ENCODE results near the gene KRT85.

KRT85 gene

GRCh38 chr12:52363111-52363679 is 4.1 kb downstream of the KRT85 start:
- Histone ChIP-seq H3K9me3 (ENCODE audit: insufficient read depth, low read depth, low read length) (peaks cover 2% of the 10 kb centered on the region), H3K36me3 (ENCODE audit: control insufficient read depth in 1 of 2, insufficient read depth in 2 of 2, low read length in 2 of 2) (no peaks in the 10 kb centered on the region), H3K4me3 (ENCODE audit: low read depth, low read length) (no peak overlapping the region), H4K91ac (ENCODE audit: low read depth, low read length) (no peak overlapping the region), H4K8ac (ENCODE audit: low read depth, low read length) (no peak overlapping the region), H3K18ac (ENCODE audit: low read length) (no peak overlapping the region), H2AK5ac (ENCODE audit: low read length) (no peak overlapping the region), H3K23ac (ENCODE audit: low read length) (no peak overlapping the region), H3K4ac (ENCODE audit: low read depth, low read length) (no peak overlapping the region), H3K4me2 (ENCODE audit: low read length) (no peak overlapping the region), H2BK12ac (ENCODE audit: low read length) (no peak overlapping the region), H3K4me1 (ENCODE audit: control insufficient read depth in 1 of 2, insufficient read depth in 2 of 2, low read length in 2 of 2) (no peaks in the 10 kb centered on the region), H3K14ac (ENCODE audit: low read length) (no peak overlapping the region), H4K12ac (ENCODE audit: low read depth, low read length) (no peak overlapping the region), H2BK120ac (ENCODE audit: insufficient read depth, low read length, poor library complexity) (no peak overlapping the region), H3K27ac (ENCODE audit: low read depth, low read length) (no peak overlapping the region), H3K27me3 (ENCODE audit: insufficient read depth, low read length) (no peaks in the 10 kb centered on the region), H3K79me1 (ENCODE audit: low read length) (no peaks in the 10 kb centered on the region), H3K79me2 (ENCODE audit: control insufficient read depth, insufficient read depth, low read length, poor library complexity) (no peaks in the 10 kb centered on the region), H2AFZ (ENCODE audit: insufficient read depth, low read length, poor library complexity) (no peak overlapping the region), H3K9ac (ENCODE audit: low read length) (no peak overlapping the region), H2BK5ac (ENCODE audit: low read depth, low read length, poor library complexity) (no peak overlapping the region)
- no CpG with 5 or more reads among the region's 12 CpGs for WGBS (ENCODE audit: extremely low coverage, insufficient coverage, insufficient read length)
- no peak for DNase-seq

- Histone ChIP-seq H3K23ac (ENCODE audit: low read length) (no peak overlapping the region), H3K9me3 (ENCODE audit: insufficient read depth, low read depth, low read length) (peaks cover 2% of the 10 kb centered on the region), H3K27me3 (ENCODE audit: insufficient read depth, low read length) (no peaks in the 10 kb centered on the region), H2BK120ac (ENCODE audit: insufficient read depth, low read length, poor library complexity) (no peak overlapping the region), H2BK5ac (ENCODE audit: low read depth, low read length, poor library complexity) (no peak overlapping the region), H3K27ac (ENCODE audit: low read depth, low read length) (no peak overlapping the region), H4K91ac (ENCODE audit: low read depth, low read length) (no peak overlapping the region), H3K18ac (ENCODE audit: low read length) (no peak overlapping the region), H2AK5ac (ENCODE audit: low read length) (no peak overlapping the region), H4K8ac (ENCODE audit: low read depth, low read length) (no peak overlapping the region), H3K4ac (ENCODE audit: low read depth, low read length) (no peak overlapping the region), H3K79me1 (ENCODE audit: low read length) (no peaks in the 10 kb centered on the region), H3K79me2 (ENCODE audit: control insufficient read depth, insufficient read depth, low read length, poor library complexity) (no peaks in the 10 kb centered on the region), H3K4me1 (ENCODE audit: control insufficient read depth in 1 of 2, insufficient read depth in 2 of 2, low read length in 2 of 2) (no peaks in the 10 kb centered on the region), H3K9ac (ENCODE audit: low read length) (no peak overlapping the region), H3K36me3 (ENCODE audit: control insufficient read depth in 1 of 2, insufficient read depth in 2 of 2, low read length in 2 of 2) (no peaks in the 10 kb centered on the region), H3K4me2 (ENCODE audit: low read length) (no peak overlapping the region), H2BK12ac (ENCODE audit: low read length) (no peak overlapping the region), H4K12ac (ENCODE audit: low read depth, low read length) (no peak overlapping the region), H3K4me3 (ENCODE audit: low read depth, low read length) (peak overlapping the region; percentile 53), H2AFZ (ENCODE audit: insufficient read depth, low read length, poor library complexity) (no peak overlapping the region), H3K14ac (ENCODE audit: low read length) (no peak overlapping the region)
- no CpG with 5 or more reads among the region's 11 CpGs for WGBS (ENCODE audit: extremely low coverage, insufficient coverage, insufficient read length)
- DNase-seq: no peak
These were observed 5.1 kb downstream of the KRT85 start for GRCh38 chr12:52362118-52362726.

- Histone ChIP-seq H3K79me2 (ENCODE audit: control insufficient read depth, insufficient read depth, low read length, poor library complexity) (no peaks in the 10 kb centered on the region), H3K4me3 (ENCODE audit: low read depth, low read length) (no peak overlapping the region), H2BK120ac (ENCODE audit: insufficient read depth, low read length, poor library complexity) (no peak overlapping the region), H4K91ac (ENCODE audit: low read depth, low read length) (no peak overlapping the region), H3K4me1 (ENCODE audit: control insufficient read depth in 1 of 2, insufficient read depth in 2 of 2, low read length in 2 of 2) (no peaks in the 10 kb centered on the region), H3K9ac (ENCODE audit: low read length) (no peak overlapping the region), H3K27ac (ENCODE audit: low read depth, low read length) (no peak overlapping the region), H2BK12ac (ENCODE audit: low read length) (no peak overlapping the region), H2AFZ (ENCODE audit: insufficient read depth, low read length, poor library complexity) (no peak overlapping the region), H3K27me3 (ENCODE audit: insufficient read depth, low read length) (no peaks in the 10 kb centered on the region), H3K18ac (ENCODE audit: low read length) (no peak overlapping the region), H3K23ac (ENCODE audit: low read length) (no peak overlapping the region), H3K79me1 (ENCODE audit: low read length) (no peaks in the 10 kb centered on the region), H4K12ac (ENCODE audit: low read depth, low read length) (no peak overlapping the region), H3K9me3 (ENCODE audit: insufficient read depth, low read depth, low read length) (peaks cover 2% of the 10 kb centered on the region), H4K8ac (ENCODE audit: low read depth, low read length) (no peak overlapping the region), H2AK5ac (ENCODE audit: low read length) (no peak overlapping the region), H3K14ac (ENCODE audit: low read length) (no peak overlapping the region), H3K36me3 (ENCODE audit: control insufficient read depth in 1 of 2, insufficient read depth in 2 of 2, low read length in 2 of 2) (no peaks in the 10 kb centered on the region), H3K4ac (ENCODE audit: low read depth, low read length) (no peak overlapping the region), H2BK5ac (ENCODE audit: low read depth, low read length, poor library complexity) (no peak overlapping the region), H3K4me2 (ENCODE audit: low read length) (no peak overlapping the region)
- WGBS (ENCODE audit: extremely low coverage, insufficient coverage, insufficient read length): no CpG with 5 or more reads among the region's 1 CpG
- no peak for DNase-seq
These were observed 5.7 kb downstream of the KRT85 start for GRCh38 chr12:52361553-52361952.

GRCh38 chr12:52360663-52361271 is 6.5 kb downstream of the KRT85 start:
- no peak overlapping the region for H3K18ac ChIP-seq (ENCODE audit: low read length)
- H4K12ac ChIP-seq (ENCODE audit: low read depth, low read length): no peak overlapping the region
- H2AK5ac ChIP-seq (ENCODE audit: low read length): no peak overlapping the region
- H3K9me3 ChIP-seq (ENCODE audit: insufficient read depth, low read depth, low read length): peaks cover 2% of the 10 kb centered on the region
- H3K4me3 ChIP-seq (ENCODE audit: low read depth, low read length): no peak overlapping the region
- no peak overlapping the region for H2AFZ ChIP-seq (ENCODE audit: insufficient read depth, low read length, poor library complexity)
- H3K79me2 ChIP-seq (ENCODE audit: control insufficient read depth, insufficient read depth, low read length, poor library complexity): no peaks in the 10 kb centered on the region
- no peak overlapping the region for H2BK120ac ChIP-seq (ENCODE audit: insufficient read depth, low read length, poor library complexity)
- no peak overlapping the region for H3K4me2 ChIP-seq (ENCODE audit: low read length)
- no peak overlapping the region for H3K4ac ChIP-seq (ENCODE audit: low read depth, low read length)
- H3K23ac ChIP-seq (ENCODE audit: low read length): no peak overlapping the region
- no peaks in the 10 kb centered on the region for H3K4me1 ChIP-seq (ENCODE audit: control insufficient read depth in 1 of 2, insufficient read depth in 2 of 2, low read length in 2 of 2)
- no peak overlapping the region for H4K8ac ChIP-seq (ENCODE audit: low read depth, low read length)
- H2BK5ac ChIP-seq (ENCODE audit: low read depth, low read length, poor library complexity): no peak overlapping the region
- no peak overlapping the region for H3K14ac ChIP-seq (ENCODE audit: low read length)
- no peaks in the 10 kb centered on the region for H3K36me3 ChIP-seq (ENCODE audit: control insufficient read depth in 1 of 2, insufficient read depth in 2 of 2, low read length in 2 of 2)
- no peaks in the 10 kb centered on the region for H3K27me3 ChIP-seq (ENCODE audit: insufficient read depth, low read length)
- H4K91ac ChIP-seq (ENCODE audit: low read depth, low read length): no peak overlapping the region
- no peak for DNase-seq
- no CpG with 5 or more reads among the region's 13 CpGs for WGBS (ENCODE audit: extremely low coverage, insufficient coverage, insufficient read length)
- no peak overlapping the region for H3K27ac ChIP-seq (ENCODE audit: low read depth, low read length)
- H3K79me1 ChIP-seq (ENCODE audit: low read length): no peaks in the 10 kb centered on the region
- H3K9ac ChIP-seq (ENCODE audit: low read length): no peak overlapping the region
- no peak overlapping the region for H2BK12ac ChIP-seq (ENCODE audit: low read length)

Data from trophoblast cell (in vitro differentiated cells and primary cell).